Measurements from ENCODE around the gene ABHD17A. TPM values are rescaled to one million over a fixed set of nuclear protein-coding genes. Genes with fewer than 3 reads are reported as not detected.

ABHD17A gene
- total RNA-seq, 1 donor: 52.5 TPM

- no peak overlapping the region for H3K27ac ChIP-seq (ENCODE audit: low read depth, low read length)
- peaks cover 62% of the 10 kb centered on the region for H3K79me2 ChIP-seq (ENCODE audit: insufficient read depth, low read length)
- peak overlapping the region; percentile 99 for H3K4me2 ChIP-seq (ENCODE audit: insufficient read depth, low read length)
- H3K9me3 ChIP-seq (ENCODE audit: low read depth, low read length): no peaks in the 10 kb centered on the region
- peaks cover 14% of the 10 kb centered on the region for H3K36me3 ChIP-seq (ENCODE audit: insufficient read depth, low read length)
- H3K4me3 ChIP-seq (ENCODE audit: insufficient read depth, low read length): no peak overlapping the region
- H3K27me3 ChIP-seq (ENCODE audit: insufficient read depth, low read length): no peaks in the 10 kb centered on the region
- DNase-seq (ENCODE audit: insufficient read length, low spot score, missing footprints): peak; percentile 74
- no peak for TF ChIP-seq CTCF (IDR thresholded peaks at IDR 0.05; ENCODE audit: extremely low read depth, low read depth, low read length)
- peaks cover 24% of the 10 kb centered on the region for H4K20me1 ChIP-seq (ENCODE audit: insufficient read depth, low read length)
- H2AFZ ChIP-seq (ENCODE audit: low read length): no peak overlapping the region
- H3K4me1 ChIP-seq (ENCODE audit: insufficient read depth, low read length): peaks cover 21% of the 10 kb centered on the region
Measured at GRCh38 chr19:1873524-1874473, 11.5 kb downstream of the ABHD17A start.

- H3K4me2 ChIP-seq (ENCODE audit: insufficient read depth, low read length): no peak overlapping the region
- peaks cover 62% of the 10 kb centered on the region for H3K79me2 ChIP-seq (ENCODE audit: insufficient read depth, low read length)
- no peaks in the 10 kb centered on the region for H3K9me3 ChIP-seq (ENCODE audit: low read depth, low read length)
- H3K27me3 ChIP-seq (ENCODE audit: insufficient read depth, low read length): no peaks in the 10 kb centered on the region
- no peak overlapping the region for H2AFZ ChIP-seq (ENCODE audit: low read length)
- H3K4me1 ChIP-seq (ENCODE audit: insufficient read depth, low read length): peaks cover 21% of the 10 kb centered on the region
- H3K27ac ChIP-seq (ENCODE audit: low read depth, low read length): no peak overlapping the region
- H3K4me3 ChIP-seq (ENCODE audit: insufficient read depth, low read length): no peak overlapping the region
- no peak for TF ChIP-seq CTCF (IDR thresholded peaks at IDR 0.05; ENCODE audit: extremely low read depth, low read depth, low read length)
- H4K20me1 ChIP-seq (ENCODE audit: insufficient read depth, low read length): peaks cover 24% of the 10 kb centered on the region
- DNase-seq (ENCODE audit: insufficient read length, low spot score, missing footprints): peak; percentile 34
- H3K36me3 ChIP-seq (ENCODE audit: insufficient read depth, low read length): peaks cover 14% of the 10 kb centered on the region
Measured at GRCh38 chr19:1872807-1873523, 12.3 kb downstream of the ABHD17A start.

- Histone ChIP-seq H3K4me2 (ENCODE audit: insufficient read depth, low read length) (no peak overlapping the region), H3K79me2 (ENCODE audit: insufficient read depth, low read length) (peaks cover 62% of the 10 kb centered on the region)
- TF ChIP-seq CTCF (IDR thresholded peaks at IDR 0.05; ENCODE audit: extremely low read depth, low read depth, low read length): no peak
Measured at GRCh38 chr19:1871630-1872029, 13.7 kb downstream of the ABHD17A start.

GRCh38 chr19:1871140-1871597, 14.1 kb downstream of the ABHD17A start:
- DNase-seq (ENCODE audit: insufficient read length, low spot score, missing footprints): peak; percentile 61
- H3K9me3 ChIP-seq (ENCODE audit: low read depth, low read length): no peaks in the 10 kb centered on the region
- H3K27me3 ChIP-seq (ENCODE audit: insufficient read depth, low read length): no peaks in the 10 kb centered on the region
- peaks cover 57% of the 10 kb centered on the region for H3K79me2 ChIP-seq (ENCODE audit: insufficient read depth, low read length)
- H3K4me1 ChIP-seq (ENCODE audit: insufficient read depth, low read length): peaks cover 16% of the 10 kb centered on the region
- no peak overlapping the region for H3K4me3 ChIP-seq (ENCODE audit: insufficient read depth, low read length)
- no peak overlapping the region for H3K27ac ChIP-seq (ENCODE audit: low read depth, low read length)
- H4K20me1 ChIP-seq (ENCODE audit: insufficient read depth, low read length): peaks cover 24% of the 10 kb centered on the region
- TF ChIP-seq CTCF (IDR thresholded peaks at IDR 0.05; ENCODE audit: extremely low read depth, low read depth, low read length): no peak
- no peak overlapping the region for H3K4me2 ChIP-seq (ENCODE audit: insufficient read depth, low read length)
- no peak overlapping the region for H2AFZ ChIP-seq (ENCODE audit: low read length)
- H3K36me3 ChIP-seq (ENCODE audit: insufficient read depth, low read length): peaks cover 14% of the 10 kb centered on the region

More at GRCh38 chr19:1871630-1872029, 13.7 kb downstream of the ABHD17A start:
- peaks cover 24% of the 10 kb centered on the region for H4K20me1 ChIP-seq (ENCODE audit: insufficient read depth, low read length)
- H3K9me3 ChIP-seq (ENCODE audit: low read depth, low read length): no peaks in the 10 kb centered on the region
- H3K27ac ChIP-seq (ENCODE audit: low read depth, low read length): no peak overlapping the region
- H3K4me3 ChIP-seq (ENCODE audit: insufficient read depth, low read length): no peak overlapping the region
- no peak overlapping the region for H2AFZ ChIP-seq (ENCODE audit: low read length)
- H3K4me1 ChIP-seq (ENCODE audit: insufficient read depth, low read length): peaks cover 21% of the 10 kb centered on the region
- H3K27me3 ChIP-seq (ENCODE audit: insufficient read depth, low read length): no peaks in the 10 kb centered on the region
- no peak for DNase-seq (ENCODE audit: insufficient read length, low spot score, missing footprints)
- peaks cover 14% of the 10 kb centered on the region for H3K36me3 ChIP-seq (ENCODE audit: insufficient read depth, low read length)

Data from osteoblast (primary cell).